ENCODE results near the gene RNF181. TPM values are rescaled to one million over a fixed set of nuclear protein-coding genes. Genes with fewer than 3 reads are reported as not detected.
"Not testable (repeated sequence)": the region's sequence is repeated elsewhere in the genome, so short reads cannot be mapped to it uniquely, and the experiment has no call there.

The RNF181 gene, protein sequence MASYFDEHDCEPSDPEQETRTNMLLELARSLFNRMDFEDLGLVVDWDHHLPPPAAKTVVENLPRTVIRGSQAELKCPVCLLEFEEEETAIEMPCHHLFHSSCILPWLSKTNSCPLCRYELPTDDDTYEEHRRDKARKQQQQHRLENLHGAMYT
- 163 and 434 TPM in 2 replicates for total RNA-seq

DNA sequence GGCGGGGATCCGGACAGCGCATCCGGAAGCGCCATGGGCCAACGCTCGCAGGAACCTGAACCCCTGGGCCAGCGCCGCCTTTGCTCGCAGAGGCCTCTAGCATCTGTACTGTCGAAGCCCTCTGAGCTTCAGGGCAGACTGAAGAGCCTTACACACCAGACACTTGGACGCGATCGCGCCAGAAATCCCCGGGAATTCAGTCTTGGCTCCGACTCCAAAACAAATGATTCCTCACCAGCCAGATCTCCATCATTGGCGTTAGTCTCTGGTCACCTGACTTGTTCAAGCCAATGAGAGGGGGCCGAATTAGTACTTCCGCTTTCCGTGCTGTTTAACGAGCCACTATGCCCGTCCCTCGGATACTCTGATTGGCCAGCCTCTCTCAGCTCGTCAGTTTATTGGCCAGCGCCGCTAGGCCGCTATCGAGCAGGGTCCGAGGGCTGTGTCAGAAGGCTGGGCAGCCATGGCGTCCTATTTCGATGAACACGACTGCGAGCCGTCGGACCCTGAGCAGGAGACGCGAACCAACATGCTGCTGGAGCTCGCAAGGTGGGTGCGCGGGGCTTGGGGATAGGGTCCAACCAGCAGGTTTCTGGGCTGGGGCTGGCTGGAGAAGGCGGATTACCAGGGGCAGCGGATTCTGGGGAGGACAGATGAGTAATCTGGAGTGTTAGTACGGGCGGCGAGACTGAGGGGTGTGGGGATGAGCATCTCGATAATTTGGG, at the start of gene RNF181:
Gene RNF181, plus strand, starts transcription at position 445 of the 725 bp plus-strand sequence. Its CDS starts 19 bp downstream, at position 464.
- DNase-seq (ENCODE audit: low read depth), result peak; percentile 98

DNA sequence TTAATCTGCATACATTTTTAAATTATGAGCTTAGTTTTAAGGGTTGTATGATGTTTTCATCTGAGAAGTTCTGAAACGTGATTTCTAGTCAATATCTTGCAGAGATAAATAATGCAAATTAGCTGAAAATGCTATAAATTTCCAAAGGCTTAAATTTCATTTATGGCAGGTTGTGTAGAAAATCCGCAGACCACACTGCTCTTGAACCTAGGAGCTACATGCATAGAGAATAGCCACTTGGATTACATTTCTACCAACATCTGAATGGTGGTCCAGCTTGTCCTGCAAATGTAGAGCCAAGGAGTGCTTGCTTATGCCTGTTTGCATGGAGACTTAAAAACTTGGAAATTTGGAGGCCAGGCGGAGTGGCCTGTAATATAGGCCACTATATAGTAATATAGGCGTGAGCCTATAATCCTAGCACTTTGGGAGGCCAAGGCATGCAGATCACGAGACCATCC, 49.7 kb upstream of the RNF181 start:
- peak; percentile 32 for DNase-seq (ENCODE audit: low read depth)

DNA sequence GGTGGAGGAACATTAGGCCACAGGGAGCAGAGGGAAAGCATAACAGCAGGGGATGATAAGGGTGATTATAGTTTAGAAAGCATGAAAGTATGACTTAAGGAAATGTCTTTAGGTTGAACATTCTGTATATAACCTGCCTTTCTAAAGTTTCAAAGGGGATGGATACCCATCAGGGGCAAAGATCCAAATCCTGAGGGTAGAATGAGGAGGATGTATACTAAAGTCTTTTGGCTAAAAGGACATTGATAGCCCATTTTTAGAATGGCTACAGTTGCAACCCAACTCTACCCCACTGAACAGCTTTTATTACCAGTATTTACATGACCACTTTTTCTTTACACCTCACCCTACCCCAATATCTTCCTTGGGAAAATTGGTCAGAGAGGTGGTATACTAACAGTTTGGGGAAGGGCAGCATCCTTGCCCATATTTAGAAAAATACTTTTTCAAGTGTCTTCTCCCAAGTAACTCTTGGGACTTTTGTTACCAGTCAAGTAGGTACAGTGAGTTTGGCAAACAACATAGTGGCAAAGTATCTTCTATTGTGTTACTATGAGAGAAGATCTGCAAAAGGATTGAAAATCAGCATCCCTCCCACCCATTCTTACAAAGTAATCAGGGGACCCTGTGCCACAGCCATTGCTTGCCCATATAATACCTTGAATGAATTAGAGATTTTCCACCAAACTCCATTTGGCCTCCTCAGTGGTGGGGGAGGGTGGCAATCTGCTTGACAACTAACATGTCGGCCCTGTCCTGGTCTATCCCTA, 48.3 kb upstream of the RNF181 start:
- peak; percentile 56 for DNase-seq (ENCODE audit: low read depth)

DNA sequence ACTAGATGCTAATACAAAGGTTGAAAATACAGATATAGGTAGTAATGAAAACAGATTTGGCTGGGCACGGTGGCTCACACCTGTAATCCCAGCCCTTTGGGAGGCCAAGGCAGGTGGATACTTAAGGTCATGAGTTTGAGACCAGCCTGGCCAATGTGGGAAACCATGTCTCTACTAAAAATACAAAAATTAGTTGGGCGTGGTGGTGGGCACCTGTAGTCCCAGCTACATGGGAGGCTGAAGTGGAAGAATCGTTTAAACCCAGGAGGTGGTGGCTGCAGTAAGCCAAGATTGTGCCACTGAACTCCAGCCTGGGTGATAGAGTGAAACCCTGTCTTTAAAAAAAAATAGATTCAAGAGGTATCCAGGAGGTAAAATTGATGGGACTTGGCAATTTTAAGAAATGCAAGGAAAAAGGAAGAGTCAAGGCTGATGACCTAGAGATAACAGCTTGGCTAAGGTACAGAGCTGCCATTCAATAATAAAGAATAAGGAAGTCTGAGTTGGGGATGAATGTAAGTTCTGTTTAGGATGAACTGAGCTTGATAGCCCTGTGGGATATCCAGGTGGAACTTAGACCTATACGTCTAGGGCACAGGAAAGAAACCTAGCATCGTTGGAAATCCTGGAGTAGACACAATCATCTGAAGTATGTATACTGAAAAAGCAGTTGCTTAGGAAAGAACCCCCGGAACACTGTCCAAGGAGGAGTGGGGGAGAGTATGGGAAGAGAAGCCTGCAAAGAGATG, 47.5 kb upstream of the RNF181 start:
- peak; percentile 23 for DNase-seq (ENCODE audit: low read depth)

DNA sequence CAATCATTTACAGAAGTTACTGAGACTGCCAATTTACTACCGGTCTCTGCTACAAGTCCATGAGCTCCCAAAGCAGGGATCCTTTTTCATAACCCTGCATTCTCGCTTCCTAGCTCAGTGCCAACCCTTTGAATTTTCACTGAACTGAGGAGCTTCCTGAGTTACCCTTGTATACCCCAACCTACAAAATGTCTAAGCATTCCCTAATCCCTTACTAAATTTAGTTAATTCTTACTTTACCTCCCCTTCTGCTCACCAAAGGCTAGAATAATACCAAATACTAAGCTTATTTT, 47.0 kb upstream of the RNF181 start:
- DNase-seq (ENCODE audit: low read depth), result peak; percentile 31

DNA sequence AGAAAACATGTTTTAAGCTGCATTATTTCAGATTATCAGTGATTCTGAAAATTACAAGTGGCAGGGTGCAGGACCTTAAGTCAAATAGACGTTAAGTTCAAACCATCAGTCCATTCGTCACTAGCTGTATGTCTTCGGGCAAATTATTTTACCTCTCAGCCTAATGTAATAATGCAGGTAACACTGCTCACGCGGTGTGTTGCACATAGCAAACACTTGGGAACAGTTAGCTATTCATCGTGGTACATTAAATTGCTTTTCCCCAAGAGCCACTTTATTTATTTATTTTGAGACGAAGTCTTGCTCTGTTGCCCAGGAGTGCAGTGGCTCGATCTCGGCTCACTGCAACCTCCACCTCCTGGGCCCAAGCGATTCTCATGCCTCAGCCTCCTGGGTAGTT, 46.5 kb upstream of the RNF181 start:
- DNase-seq (ENCODE audit: low read depth), result no peak

DNA sequence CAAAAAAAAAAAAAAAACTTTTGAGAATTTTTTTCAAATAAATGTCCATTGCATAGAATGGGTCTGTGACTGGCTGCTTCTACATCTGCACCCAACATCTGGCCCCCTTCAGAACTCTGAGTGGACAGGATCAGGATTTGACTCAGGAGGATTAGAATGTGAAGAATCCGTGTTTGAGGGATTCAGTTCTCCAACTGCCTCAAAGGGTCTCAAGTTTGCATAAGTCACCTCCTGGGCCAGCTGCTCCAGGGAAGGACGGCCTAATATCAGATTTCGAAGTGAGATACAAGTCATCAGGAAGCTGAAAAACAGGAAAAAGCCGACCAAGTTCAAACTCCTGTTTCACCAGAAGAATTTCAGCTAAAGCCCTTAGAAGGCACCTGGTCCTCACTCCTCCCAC, 45.7 kb upstream of the RNF181 start:
- DNase-seq (ENCODE audit: low read depth), result no peak

DNA sequence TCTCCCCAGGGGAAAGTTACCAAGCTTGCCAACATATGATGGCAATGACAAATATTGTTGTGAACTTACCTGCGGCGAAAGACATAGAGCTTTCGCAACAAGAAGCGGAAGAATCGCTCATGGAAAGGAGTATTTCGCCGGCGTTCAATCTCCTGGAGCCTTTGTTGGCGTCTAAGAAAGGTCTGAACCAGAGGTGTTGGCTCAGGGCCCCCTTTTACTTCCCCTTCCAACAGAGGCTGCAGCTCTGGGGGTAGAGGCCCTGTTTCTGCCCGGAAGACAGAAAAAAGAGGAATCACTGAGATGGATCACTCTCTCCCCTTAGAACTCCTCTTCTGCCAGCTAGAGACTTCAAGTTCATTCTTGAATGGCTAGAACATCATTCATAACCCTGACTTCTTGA, 45.1 kb upstream of the RNF181 start:
- no peak for DNase-seq (ENCODE audit: low read depth)

DNA sequence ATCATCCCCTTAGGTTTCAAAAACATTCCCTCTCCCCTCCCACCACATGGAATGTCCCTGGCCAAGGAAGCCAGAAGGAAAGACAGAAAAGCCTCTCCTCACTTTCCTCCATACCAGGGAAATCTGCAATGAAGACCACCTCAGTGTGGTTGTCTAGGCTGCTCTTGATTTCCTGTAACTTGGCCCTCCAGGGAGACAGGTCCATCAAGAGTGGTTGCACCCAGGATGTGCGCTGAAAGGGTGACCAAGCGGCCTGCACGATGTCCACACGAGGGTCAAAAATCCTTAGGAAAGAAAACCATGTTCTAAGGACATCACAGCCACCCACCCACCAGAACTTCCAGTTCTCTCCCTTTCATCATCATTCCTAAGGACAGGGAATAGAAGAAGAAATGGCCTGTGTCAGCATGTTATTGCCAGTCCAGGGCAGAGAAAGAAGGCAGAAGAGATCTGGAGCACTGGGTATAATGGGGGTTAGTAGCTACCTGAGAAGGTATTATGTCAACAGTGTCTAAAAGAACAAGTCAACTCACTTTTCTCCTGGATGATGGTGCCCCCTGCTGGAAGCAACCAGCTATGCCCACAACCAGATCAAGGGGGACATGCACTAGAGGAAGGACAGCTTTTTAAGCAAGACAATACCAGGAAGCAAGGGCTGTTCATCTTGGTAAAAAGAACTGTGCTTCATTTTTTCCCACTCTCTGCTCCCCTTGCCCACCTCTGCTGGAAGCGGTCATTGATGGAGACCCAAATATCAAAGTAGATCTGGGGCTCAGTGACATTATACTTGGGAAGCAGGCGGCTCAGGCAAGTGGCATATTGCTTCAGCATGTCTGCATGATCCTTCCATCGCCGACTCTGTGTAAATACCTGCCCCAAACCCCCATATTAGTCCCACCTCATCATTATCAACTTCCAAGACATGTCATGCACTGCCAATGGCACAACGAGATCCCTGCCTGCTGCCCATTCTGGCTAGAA, 43.6 kb upstream of the RNF181 start:
- DNase-seq (ENCODE audit: low read depth), result peak; percentile 77

DNA sequence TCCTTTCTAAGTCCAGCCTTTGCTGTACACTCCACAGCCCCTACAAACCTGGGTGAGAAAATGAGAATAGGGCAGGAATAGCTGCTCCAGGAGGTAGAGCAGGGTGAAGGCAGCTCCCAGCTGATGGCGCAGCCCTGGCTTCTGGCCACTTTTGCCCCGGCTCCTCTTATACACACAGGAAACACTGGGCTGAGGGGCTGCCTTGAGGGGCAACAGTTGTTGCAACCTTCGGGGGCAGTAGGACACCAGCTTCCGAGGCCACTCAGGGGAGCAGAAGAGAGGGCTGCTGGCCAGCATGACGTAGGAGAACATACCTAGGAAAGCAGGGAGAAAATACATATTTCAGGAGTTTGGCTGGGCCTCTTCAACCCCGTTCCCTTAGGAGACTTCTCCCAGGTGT, 42.4 kb upstream of the RNF181 start:
- DNase-seq (ENCODE audit: low read depth), result no peak

DNA sequence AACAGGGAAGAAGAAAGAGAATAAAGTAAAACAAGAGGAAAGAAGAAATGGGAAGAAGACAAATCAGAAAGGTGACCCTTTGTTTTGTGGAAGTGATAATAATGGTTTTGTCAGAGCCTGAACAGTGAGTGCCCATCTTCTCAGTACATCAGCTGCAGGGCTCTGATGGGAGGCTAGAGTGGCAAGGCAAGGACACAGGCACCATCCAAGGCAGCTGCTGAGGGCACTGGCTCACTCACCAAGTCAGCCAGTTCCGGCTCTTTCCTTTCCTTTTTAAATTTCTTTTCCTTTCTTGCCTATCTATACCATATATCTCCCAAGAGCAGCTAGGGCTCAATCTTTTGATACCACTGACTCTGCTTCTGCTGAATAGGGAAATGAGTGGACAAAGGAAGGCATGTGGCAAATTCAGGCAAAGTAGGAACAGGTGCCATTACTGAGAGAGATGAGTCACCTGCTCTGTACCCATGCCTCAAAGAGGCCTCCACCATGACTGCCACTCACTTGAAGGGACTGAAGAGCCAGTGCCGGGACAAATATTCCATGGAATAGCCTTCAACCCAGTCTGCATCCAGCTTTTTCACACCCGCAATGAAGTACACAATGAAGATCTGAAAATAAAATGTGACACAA, 40.4 kb upstream of the RNF181 start:
- DNase-seq (ENCODE audit: low read depth), result no peak

DNA sequence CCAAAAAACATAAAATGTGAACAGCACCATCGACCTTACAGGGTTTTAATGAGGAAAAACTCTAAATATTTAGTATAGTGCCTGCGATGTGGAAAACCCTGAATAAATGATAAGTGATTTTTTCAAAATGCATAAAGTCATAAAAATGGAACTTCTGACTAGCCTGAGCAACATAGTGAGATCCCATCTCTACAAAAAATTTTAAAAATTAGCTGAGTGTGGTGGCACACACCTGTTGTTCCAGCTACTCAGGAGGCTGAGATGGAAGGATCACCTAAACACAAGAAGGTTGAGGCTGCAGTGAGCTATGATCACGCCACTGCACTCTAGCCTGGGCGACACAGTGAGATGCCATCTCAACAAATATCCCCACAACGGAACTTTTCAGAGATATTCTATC, 38.4 kb upstream of the RNF181 start:
- DNase-seq (ENCODE audit: low read depth), result no peak

DNA sequence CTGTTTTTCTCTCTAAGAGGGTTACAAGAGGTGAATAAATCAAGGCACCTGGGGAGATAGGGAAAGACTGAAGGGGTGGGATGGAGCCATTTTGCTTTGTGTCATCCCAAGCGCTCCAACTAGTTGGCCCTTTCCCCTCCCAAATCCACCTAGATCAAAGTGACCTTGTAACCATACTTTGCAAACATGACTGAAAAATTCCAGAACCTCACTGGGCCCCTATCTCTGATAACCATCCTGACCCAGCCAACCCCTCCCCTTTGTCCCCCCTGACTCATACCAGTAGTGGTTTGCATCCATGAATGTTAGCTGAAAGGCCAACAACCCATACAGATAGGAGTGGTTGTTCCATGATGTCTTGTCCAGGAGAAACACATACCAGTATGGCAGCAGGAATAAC, 37.4 kb upstream of the RNF181 start:
- no peak for DNase-seq (ENCODE audit: low read depth)

DNA sequence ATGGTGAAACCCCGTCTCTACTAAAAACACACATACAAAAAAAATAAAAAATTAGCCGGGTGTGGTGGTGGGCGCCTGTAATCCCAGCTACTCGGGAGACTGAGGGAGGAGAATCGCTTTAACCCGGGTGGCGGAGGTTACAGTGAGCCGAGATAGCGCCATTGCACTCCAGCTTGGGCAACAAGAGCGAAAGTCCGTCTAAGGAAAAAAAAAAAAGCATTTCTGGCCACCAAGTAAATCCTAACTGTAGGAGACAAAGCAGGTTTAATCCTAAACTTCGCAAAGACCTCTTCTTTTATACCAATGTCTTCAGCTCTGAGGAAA, 35.2 kb upstream of the RNF181 start:
- not testable (repeated sequence) for DNase-seq (ENCODE audit: low read depth)

DNA sequence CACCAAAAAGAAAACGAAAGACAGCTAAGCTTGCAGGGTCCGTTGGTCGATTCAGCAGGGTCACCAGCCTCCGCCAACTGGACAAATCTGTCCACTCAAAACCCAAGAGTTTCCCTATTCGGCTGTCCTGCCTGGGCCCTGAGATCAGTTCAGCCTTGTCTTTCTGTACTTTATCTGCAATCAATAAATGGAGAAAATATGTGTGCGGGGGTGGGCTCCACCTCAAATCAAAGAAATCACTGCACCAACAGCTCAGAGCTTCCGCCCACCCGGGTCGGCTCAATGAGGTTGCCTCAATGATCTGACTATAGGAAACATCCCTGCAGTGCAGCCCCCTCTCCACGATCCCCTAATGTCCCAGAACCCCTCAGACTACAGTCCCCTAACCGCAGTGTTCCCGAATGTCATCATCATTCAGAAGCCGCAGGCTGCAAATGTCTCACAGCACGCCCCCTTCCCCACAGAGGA, 34.7 kb upstream of the RNF181 start:
- DNase-seq (ENCODE audit: low read depth), result no peak

DNA sequence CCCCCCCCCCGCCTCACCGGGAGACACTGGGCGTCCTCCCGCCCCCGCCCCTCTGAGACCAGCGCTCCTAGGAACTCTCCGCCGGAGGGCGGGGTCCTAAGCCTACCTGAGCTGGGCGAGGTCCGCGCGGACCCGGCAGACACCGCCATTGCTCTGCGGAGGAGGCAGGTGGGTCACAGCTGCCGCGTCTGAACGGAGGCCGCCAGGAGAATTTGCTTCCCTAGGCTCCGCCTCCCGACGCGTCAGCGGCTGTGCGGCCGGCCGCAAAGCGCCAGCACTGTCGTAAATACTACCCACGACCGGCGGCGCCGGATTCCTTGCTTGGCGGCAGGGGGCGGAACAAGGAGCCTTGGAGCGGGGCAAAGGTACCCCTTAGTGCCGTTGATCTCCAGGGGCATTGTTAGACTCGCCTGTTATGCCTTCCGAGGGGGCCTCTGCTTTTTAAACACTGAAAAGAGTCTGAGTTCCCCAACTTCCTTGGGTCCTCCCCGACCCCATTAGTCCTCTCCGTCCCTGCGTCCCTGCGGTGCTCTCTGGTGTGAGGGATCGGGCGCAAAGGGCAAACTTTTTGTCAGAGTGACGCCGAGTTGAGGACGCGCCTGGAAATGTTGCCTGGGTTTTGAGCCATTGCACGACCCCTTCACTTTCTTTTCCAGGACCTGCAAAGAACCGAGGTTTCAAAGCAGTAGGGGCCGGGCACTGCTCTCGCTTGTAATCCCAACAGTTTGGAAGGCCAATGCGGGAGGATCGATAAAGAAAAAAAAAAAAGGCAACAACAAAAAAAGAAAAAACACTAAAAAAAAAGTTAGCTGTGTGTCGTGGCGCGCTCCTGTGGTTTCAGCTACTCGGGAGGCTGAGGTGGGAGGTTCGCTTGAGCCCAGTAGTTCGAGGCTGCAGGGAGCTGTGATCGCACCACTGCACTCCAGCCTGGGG, 34.0 kb upstream of the RNF181 start, which contains the start of gene GGCX:
Gene GGCX, minus strand, starts transcription at position 214 of the 933 bp plus-strand sequence. Its CDS starts 65 bp downstream, at position 149.
- peak; percentile 85 for DNase-seq (ENCODE audit: low read depth)

DNA sequence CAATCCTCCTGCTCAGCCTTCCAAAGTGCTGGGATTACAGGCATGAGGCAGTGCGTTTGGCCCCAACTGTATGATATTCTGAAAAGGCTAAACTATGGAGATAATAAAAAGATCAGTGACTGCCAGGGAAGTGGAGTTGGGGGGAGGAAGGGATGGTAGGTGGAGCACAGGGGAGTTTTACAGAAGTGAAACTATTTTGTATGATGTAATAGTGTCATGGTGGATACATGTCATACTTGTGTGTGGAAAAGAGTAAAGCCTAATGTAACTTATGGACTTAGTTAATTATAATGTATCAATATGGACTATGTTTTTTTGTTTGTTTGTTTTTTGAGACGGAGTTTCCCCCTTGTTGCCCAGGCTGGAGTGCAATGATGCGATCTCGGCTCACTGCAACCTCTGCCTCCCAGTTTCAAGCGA, 31.4 kb upstream of the RNF181 start:
- DNase-seq (ENCODE audit: low read depth), result no peak

DNA sequence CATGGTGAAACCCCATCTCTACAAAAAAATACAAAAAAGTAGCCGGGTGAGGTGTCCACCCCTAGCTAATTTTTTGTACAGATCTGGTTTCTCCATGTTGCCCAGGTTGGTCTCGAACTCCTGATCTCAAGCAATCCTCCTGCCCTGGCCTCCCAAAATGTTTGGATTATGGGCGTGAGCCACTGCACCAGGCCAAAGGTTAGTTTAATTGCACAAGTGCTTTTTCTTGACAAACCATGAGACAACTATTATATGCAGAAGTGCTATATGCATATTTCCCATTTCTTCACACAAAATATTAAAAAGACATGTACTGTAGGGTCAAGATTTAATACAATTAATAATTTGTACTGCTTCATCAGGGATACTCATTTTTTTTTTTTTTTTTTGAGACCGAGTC, 29.3 kb upstream of the RNF181 start:
- no peak for DNase-seq (ENCODE audit: low read depth)

DNA sequence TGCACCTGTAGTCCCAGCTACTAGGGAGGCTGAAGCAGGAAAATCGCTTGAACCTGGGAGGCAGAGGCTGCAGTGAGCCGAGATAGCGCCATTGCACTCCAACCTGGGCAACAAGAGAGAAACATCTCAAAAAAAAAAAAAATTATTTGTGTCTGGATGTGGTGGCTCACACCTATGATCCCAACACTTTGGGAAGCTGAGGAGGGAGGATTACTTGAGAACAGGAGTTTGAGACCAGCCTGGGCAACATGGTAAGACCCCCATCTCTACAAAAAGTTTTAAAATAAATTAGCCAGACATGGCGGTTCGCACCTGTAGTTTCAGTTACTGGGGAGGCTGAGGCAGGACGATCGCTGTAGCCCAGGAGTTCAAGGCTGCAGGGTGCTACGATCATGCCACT, 19.8 kb upstream of the RNF181 start:
- DNase-seq (ENCODE audit: low read depth), result no peak

DNA sequence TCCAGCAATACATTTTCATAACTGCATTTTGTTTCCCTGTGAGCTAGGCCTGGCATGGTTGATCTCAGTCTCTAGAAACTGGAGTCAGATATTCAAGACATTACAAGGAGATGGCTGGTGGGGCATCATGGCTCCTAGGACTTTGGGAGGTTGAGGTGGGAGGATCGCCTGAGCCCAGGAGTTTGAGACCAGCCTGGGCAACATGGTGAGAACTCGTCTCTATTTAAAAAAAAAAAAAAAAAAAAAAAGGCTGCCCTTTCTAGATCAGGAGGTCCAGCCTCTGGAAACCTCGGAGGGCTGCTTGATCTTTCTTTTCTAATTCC, 18.5 kb upstream of the RNF181 start:
- DNase-seq (ENCODE audit: low read depth), result no peak

All from renal cortical epithelial cell (primary cell).